AG09319 (cell line): ENCODE measurements around the gene MDP1.

Source experiments
- DNase-seq: peaks from one replicate; pipeline ENCODE4 v3.0.0-alpha.2; 2010; ENCODE audit warnings: low read depth; ENCODE audit errors: extremely low read depth
- CTCF ChIP-seq: IDR thresholded peaks from 2 replicates; pipeline ENCODE4 v1.5.1; 2011; ENCODE audit warnings: low read depth, mild to moderate bottlenecking, inconsistent platforms, low read length, moderate library complexity

Gene MDP1

GRCh38 chr14:24215495-24216344, at the start of gene MDP1:
MDP1 (minus strand) TSS chr14:24216066; CDS start chr14:24215955, 111 bp downstream.
- DNase-seq: peak; percentile 67
- peak; percentile 51 for TF ChIP-seq CTCF

- no peak for TF ChIP-seq CTCF
- DNase-seq: no peak
Observed at GRCh38 chr14:24264298-24264697, 48.4 kb upstream of the MDP1 start.

- DNase-seq: no peak
- TF ChIP-seq CTCF: no peak
Observed at GRCh38 chr14:24263848-24264247, 48.0 kb upstream of the MDP1 start.

- TF ChIP-seq CTCF: no peak
- no peak for DNase-seq
Observed at GRCh38 chr14:24262821-24263733, 47.2 kb upstream of the MDP1 start, which contains the start of gene TGM1. TGM1 (minus strand) TSS chr14:24263177; CDS start chr14:24262352, 825 bp downstream.

- no peak for TF ChIP-seq CTCF
Observed at GRCh38 chr14:24261969-24262327, 46.1 kb upstream of the MDP1 start.

GRCh38 chr14:24261256-24261968, 45.5 kb upstream of the MDP1 start:
- no peak for TF ChIP-seq CTCF
- no peak for DNase-seq

More at GRCh38 chr14:24261969-24262327, 46.1 kb upstream of the MDP1 start:
- no peak for DNase-seq
